Mucosa of rectum (tissue), 2 donors: ENCODE measurements around the gene ST6GAL1.

Experiments
- H3K27ac ChIP-seq, 2 donors: one replicate each; pipeline ENCODE4 v1.7.0; 2013; ENCODE audit warnings: inconsistent platforms in 2 of 2, low read depth in 2 of 2, low read length in 2 of 2
- H3K27me3 ChIP-seq, 2 donors: one replicate each; pipeline ENCODE4 v1.7.0; 2013; ENCODE audit warnings: low read length in 2 of 2; ENCODE audit not compliant: control insufficient read depth in 2 of 2, insufficient read depth in 2 of 2
- H3K36me3 ChIP-seq, 2 donors: one replicate each; pipeline ENCODE4 v1.7.0; 2013; ENCODE audit warnings: low read length in 2 of 2; ENCODE audit not compliant: control insufficient read depth in 2 of 2, insufficient read depth in 2 of 2
- H3K4me1 ChIP-seq, 2 donors: one replicate each; pipeline ENCODE4 v1.7.0; 2013; ENCODE audit warnings: low read length in 2 of 2, mild to moderate bottlenecking in 1 of 2; ENCODE audit not compliant: control insufficient read depth in 2 of 2, insufficient read depth in 2 of 2
- H3K4me3 ChIP-seq, 2 donors: one replicate each; pipeline ENCODE4 v1.7.0; 2013; ENCODE audit warnings: low read length in 2 of 2
- H3K9ac ChIP-seq, 2 donors: one replicate each; pipeline ENCODE4 v1.7.0; 2013; ENCODE audit warnings: low read length in 2 of 2, low read depth in 1 of 2, mild to moderate bottlenecking in 1 of 2
- H3K9me3 ChIP-seq, 2 donors: one replicate each; pipeline ENCODE4 v1.7.0; 2013; ENCODE audit warnings: low read length in 2 of 2; ENCODE audit not compliant: control insufficient read depth in 2 of 2
- donor health status: healthy.
- donor health status: Normal muscosa, but diverticular disease.

The ST6GAL1 gene

GRCh38 chr3:187025254-187025655, 94.9 kb downstream of the ST6GAL1 start:
- H3K27ac ChIP-seq = peak overlapping the region; percentile 45 to 50
- peak overlapping the region in 1 of 2 donors; percentile 20 for H3K9ac ChIP-seq
- H3K9me3 ChIP-seq = no peaks in the 10 kb centered on the region
- H3K4me3 ChIP-seq = peak overlapping the region in 1 of 2 donors; percentile 32
- H3K36me3 ChIP-seq = no peaks in the 10 kb centered on the region
- peaks cover 2 to 4% of the 10 kb centered on the region in 2 donors for H3K4me1 ChIP-seq
- no peaks in the 10 kb centered on the region for H3K27me3 ChIP-seq

GRCh38 chr3:187025656-187026316, 95.5 kb downstream of the ST6GAL1 start:
- Histone ChIP-seq H3K27ac (peak overlapping the region; percentile 45 to 50), H3K4me1 (peaks cover 2 to 4% of the 10 kb centered on the region in 2 donors)

GRCh38 chr3:187026317-187026670, 96.0 kb downstream of the ST6GAL1 start:
- Histone ChIP-seq H3K9ac (no peak overlapping the region), H3K36me3 (no peaks in the 10 kb centered on the region), H3K9me3 (no peaks in the 10 kb centered on the region), H3K27me3 (no peaks in the 10 kb centered on the region), H3K27ac (peak overlapping the region in 1 of 2 donors; percentile 21), H3K4me3 (no peak overlapping the region), H3K4me1 (peaks cover 2 to 4% of the 10 kb centered on the region in 2 donors)

More at GRCh38 chr3:187025656-187026316, 95.5 kb downstream of the ST6GAL1 start:
- Histone ChIP-seq H3K9ac (peak overlapping the region; percentile 4 to 19), H3K4me3 (peak overlapping the region in 1 of 2 donors; percentile 32), H3K36me3 (no peaks in the 10 kb centered on the region), H3K9me3 (no peaks in the 10 kb centered on the region), H3K27me3 (no peaks in the 10 kb centered on the region)

GRCh38 chr3:187027531-187028278, 97.4 kb downstream of the ST6GAL1 start:
- Histone ChIP-seq H3K9me3 (no peaks in the 10 kb centered on the region), H3K27me3 (no peaks in the 10 kb centered on the region), H3K9ac (no peak overlapping the region), H3K4me3 (peak overlapping the region in 1 of 2 donors; percentile 37), H3K27ac (peak overlapping the region in 1 of 2 donors; percentile 40), H3K4me1 (peaks cover 2 to 4% of the 10 kb centered on the region in 2 donors), H3K36me3 (no peaks in the 10 kb centered on the region)

- no peaks in the 10 kb centered on the region for H3K27me3 ChIP-seq
- no peak overlapping the region for H3K9ac ChIP-seq
- no peak overlapping the region for H3K4me3 ChIP-seq
- no peaks in the 10 kb centered on the region for H3K9me3 ChIP-seq
- H3K27ac ChIP-seq = no peak overlapping the region
- no peaks in the 10 kb centered on the region for H3K36me3 ChIP-seq
- H3K4me1 ChIP-seq = peaks cover 0 to 4% of the 10 kb centered on the region in 2 donors
These were observed 101.6 kb downstream of the ST6GAL1 start for GRCh38 chr3:187031934-187032333.

GRCh38 chr3:187036394-187036793, 106.1 kb downstream of the ST6GAL1 start:
- Histone ChIP-seq H3K9me3 (no peaks in the 10 kb centered on the region), H3K27me3 (no peaks in the 10 kb centered on the region), H3K9ac (no peak overlapping the region), H3K36me3 (no peaks in the 10 kb centered on the region), H3K4me3 (no peak overlapping the region), H3K4me1 (peaks cover 11 to 13% of the 10 kb centered on the region in 2 donors), H3K27ac (no peak overlapping the region)

- Histone ChIP-seq H3K9ac (peak overlapping the region; percentile 37), H3K27ac (peak overlapping the region; percentile 67 to 84), H3K36me3 (peaks cover 0 to 5% of the 10 kb centered on the region in 2 donors), H3K4me1 (peaks cover 24 to 31% of the 10 kb centered on the region in 2 donors), H3K9me3 (no peaks in the 10 kb centered on the region), H3K27me3 (no peaks in the 10 kb centered on the region), H3K4me3 (peak overlapping the region; percentile 44 to 59)
These were observed 108.9 kb downstream of the ST6GAL1 start for GRCh38 chr3:187039100-187039722.

GRCh38 chr3:187039723-187040414, 109.5 kb downstream of the ST6GAL1 start:
- Histone ChIP-seq H3K36me3 (peaks cover 0 to 5% of the 10 kb centered on the region in 2 donors), H3K27ac (peak overlapping the region; percentile 78 to 84), H3K4me3 (peak overlapping the region; percentile 44 to 59), H3K9ac (peak overlapping the region in 1 of 2 donors; percentile 37), H3K27me3 (no peaks in the 10 kb centered on the region), H3K4me1 (peaks cover 24 to 32% of the 10 kb centered on the region in 2 donors), H3K9me3 (no peaks in the 10 kb centered on the region)

GRCh38 chr3:187040516-187041361, 110.4 kb downstream of the ST6GAL1 start:
- peak overlapping the region in 1 of 2 donors; percentile 34 for H3K4me3 ChIP-seq
- H3K4me1 ChIP-seq = peaks cover 24 to 32% of the 10 kb centered on the region in 2 donors
- H3K27ac ChIP-seq = peak overlapping the region; percentile 78 to 84

More at GRCh38 chr3:187040516-187041361, 110.4 kb downstream of the ST6GAL1 start:
- peaks cover 0 to 6% of the 10 kb centered on the region in 2 donors for H3K36me3 ChIP-seq
- H3K27me3 ChIP-seq = no peaks in the 10 kb centered on the region
- no peaks in the 10 kb centered on the region for H3K9me3 ChIP-seq
- no peak overlapping the region for H3K9ac ChIP-seq
